Esophagus squamous epithelium (tissue), 4 donors: ENCODE measurements around the gene PSME4.

Experiments used
- POLR2A ChIP-seq, 4 donors: fragments of 450-650 bp; IDR thresholded peaks; one replicate each; pipeline ENCODE4 v1.6.1; 2017; ENCODE audit warnings: antibody characterized with exemption in 4 of 4, mild to moderate bottlenecking in 4 of 4, moderate library complexity in 3 of 4
- TF ChIP-seq, protein P1 (sequence below), 6 experiments: fragments of 450-650 bp in 4 of 6; fragments of 200-600 bp in 2 of 6; sonication (generic) in 2 of 6; IDR thresholded peaks; one replicate each; pipeline ENCODE4 v1.5.1; 2016 to 2019; ENCODE audit warnings: antibody characterized with exemption in 6 of 6, mild to moderate bottlenecking in 4 of 6, moderate library complexity in 4 of 6

GRCh38 chr2:53969285-53969967, 1.4 kb downstream of the PSME4 start:
- TF ChIP-seq, protein P1, sequence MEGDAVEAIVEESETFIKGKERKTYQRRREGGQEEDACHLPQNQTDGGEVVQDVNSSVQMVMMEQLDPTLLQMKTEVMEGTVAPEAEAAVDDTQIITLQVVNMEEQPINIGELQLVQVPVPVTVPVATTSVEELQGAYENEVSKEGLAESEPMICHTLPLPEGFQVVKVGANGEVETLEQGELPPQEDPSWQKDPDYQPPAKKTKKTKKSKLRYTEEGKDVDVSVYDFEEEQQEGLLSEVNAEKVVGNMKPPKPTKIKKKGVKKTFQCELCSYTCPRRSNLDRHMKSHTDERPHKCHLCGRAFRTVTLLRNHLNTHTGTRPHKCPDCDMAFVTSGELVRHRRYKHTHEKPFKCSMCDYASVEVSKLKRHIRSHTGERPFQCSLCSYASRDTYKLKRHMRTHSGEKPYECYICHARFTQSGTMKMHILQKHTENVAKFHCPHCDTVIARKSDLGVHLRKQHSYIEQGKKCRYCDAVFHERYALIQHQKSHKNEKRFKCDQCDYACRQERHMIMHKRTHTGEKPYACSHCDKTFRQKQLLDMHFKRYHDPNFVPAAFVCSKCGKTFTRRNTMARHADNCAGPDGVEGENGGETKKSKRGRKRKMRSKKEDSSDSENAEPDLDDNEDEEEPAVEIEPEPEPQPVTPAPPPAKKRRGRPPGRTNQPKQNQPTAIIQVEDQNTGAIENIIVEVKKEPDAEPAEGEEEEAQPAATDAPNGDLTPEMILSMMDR (IDR thresholded peaks at IDR 0.05) = no peak
- no peak for TF ChIP-seq POLR2A (IDR thresholded peaks at IDR 0.05)
